ENCODE results near the gene ATP6V1B1. TPM values are rescaled to one million over a fixed set of nuclear protein-coding genes. Genes with fewer than 3 reads are reported as not detected.
A peak's percentile ranks its signal among the peaks of the same experiment; 100 is the strongest.

ATP6V1B1 gene
- total RNA-seq, 1 donor from 2014 or later, result 2.4 TPM

DNA sequence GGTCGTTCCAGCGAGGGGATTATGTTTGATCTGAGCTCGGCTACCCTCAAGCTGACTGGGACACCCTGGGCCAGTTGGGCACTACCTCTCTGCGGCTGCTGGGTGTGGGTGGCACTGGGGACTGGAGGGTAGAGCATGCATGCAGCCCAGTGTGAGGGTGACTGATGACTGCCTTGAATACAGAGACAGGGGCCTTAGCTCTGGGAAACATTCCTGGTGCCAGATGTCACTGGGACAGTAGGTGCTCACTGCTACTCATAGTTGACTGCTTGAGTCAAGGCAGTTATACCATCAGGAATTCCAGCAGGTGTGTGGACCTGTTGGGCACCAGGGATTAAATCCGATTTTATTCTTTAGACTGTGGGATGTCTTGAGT is 33.6 kb upstream of the ATP6V1B1 start:
- ATAC-seq, result peak; percentile 6

DNA sequence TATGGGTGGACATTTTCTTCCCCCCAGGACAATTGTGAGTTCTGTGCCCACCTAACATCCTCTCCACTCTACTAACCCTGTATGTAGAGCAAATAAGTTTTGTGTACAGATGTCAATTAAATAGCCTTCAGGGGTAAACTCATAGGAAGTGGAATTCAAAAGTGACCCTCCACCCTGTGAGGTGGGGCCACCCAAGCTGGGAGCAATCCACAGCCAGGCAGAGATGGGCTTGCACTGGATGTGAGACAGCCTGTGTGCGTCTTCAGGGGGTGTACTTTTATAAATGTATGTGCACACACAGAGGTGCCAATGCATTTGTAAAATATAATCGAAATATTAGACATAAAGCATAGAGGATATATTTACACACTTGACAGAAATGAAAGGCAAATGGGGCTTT is 33.1 kb upstream of the ATP6V1B1 start:
- ATAC-seq, result no peak

DNA sequence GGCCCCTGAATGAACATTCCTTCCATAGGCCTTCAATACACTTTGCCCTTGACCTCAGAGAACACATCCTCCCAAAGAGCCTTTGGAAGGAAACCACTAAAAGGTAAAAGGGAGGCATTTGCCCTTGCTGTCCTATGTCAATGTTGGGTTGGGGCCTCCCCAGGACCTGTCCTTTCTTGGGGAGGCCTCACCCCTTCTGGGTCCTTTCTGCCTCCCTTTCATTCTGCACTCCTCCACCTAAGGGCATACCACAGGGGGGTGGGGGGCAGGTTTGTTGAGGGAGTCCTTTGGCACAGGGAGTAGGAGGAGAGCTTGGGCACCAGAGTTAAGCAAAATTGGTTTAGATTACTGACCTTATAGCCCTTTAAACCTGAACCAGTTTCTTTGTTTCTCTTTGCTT is 32.5 kb upstream of the ATP6V1B1 start:
- no peak for ATAC-seq

DNA sequence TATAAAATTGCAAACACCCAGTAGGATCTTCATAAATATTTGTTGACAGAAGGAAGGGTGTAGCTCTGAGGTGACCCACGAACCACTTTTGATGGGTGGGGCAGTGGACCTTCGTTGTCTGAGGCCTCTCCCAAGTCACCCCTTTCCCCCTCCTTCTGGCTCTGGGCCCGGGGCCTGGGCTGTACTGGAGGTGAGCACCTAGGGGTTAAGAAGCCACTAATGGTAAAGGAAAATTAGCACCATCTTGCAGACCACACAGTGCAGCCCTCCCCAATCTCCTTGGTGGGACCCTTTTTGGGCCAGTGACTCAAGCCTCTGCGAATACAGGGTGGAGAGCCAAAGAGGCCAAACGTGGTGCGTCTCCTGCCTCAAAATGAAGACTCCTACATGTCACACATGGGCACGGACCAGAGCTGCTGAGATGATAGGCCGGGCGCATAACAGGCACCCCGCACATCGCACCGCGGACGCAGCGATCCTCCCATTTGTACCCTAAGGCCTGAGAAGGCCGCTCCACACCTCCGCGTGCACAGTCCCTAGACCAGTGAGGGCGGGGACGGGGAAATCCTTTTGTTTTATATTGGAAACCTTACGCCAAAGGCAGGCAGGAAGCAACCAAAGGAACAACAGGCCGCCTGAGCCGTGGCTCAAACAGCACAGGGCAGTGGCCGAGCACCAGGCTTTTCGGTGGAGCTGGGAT is 31.9 kb upstream of the ATP6V1B1 start:
- no peak for ATAC-seq

DNA sequence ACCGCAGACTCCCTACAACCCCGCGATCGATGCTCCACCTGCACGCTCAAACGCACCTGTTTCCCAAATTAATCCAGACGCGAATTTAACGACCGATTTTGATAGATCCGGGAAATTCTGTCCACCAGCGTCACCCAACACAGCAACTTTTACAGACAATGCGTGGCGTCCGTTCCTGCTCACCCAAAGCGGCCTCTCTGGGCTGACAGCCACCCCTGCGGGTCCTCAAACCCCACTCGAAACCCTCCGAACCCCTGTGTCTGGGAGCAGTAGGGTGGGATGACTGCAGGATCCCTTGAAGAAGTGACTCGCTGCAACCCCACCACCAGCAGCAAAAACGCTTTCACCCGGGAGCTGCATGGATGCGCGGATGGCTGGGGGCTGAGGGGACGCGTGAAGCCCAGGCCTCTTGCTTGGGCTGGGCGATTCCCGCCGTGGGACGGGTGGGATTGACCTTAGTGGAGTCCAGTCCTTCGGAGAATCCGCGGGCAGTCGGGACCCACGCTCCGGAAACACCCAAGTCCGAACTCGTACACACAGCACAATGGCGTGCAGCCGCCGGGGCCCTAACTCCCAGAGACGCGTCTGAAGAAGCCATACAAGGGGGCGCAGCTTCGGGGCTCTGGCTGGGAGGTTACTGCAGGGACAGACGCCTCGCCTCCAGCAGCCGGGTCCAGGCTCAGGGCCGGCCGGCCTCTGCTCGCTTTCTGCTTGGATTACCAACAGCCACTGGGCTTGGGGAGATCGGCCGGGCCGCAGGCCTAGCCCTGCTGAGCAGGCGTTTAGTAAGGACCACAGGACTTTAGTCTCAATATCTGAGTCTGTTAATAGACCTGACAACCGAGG is 31.1 kb upstream of the ATP6V1B1 start:
- no peak for ATAC-seq

DNA sequence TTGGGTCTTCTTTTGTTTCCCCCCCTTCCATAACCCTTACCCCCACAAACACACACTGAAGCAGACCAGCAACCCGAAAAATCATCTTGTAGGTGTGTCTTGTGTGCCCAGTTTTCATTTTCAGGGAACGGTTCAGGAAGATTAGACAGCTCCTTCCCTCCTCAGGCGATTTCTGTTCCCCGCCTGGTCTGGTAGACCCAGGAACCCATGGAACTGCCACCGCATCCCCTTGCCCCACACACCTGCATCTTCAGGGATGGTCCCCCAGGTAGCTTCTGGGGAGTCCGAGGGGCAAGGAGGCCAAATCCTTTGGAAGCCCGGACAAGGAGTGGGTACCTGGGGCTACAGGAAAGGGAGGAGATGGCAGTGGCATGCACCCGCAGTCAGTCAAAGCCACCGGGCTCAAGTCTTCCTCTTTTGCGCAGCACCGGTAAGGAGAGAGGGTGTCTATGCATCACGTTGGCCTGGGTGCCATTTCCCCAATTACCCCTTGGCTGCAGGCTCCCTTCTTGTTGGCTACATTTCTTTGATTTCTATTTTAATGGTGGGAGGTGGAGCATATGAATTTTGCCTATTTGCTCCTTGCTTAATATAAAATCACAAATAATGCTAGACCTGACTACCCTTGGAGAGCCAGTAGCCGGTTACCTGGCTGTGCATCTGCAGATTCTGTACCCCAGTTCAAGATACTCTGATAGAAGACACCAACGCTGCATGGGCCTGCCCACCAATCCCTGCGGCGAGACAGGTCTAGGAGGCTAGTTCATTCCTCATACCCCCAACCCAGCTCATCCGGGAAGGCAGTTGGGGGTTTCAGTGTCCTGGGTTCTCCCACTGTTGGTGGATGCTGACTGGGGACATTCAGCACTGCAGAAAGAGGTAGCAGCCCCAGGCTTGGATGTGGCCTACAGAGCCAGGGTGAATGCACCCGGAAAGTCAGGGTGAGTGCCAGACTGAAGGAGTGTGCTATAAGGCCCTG is 30.0 kb upstream of the ATP6V1B1 start:
- no peak for ATAC-seq

DNA sequence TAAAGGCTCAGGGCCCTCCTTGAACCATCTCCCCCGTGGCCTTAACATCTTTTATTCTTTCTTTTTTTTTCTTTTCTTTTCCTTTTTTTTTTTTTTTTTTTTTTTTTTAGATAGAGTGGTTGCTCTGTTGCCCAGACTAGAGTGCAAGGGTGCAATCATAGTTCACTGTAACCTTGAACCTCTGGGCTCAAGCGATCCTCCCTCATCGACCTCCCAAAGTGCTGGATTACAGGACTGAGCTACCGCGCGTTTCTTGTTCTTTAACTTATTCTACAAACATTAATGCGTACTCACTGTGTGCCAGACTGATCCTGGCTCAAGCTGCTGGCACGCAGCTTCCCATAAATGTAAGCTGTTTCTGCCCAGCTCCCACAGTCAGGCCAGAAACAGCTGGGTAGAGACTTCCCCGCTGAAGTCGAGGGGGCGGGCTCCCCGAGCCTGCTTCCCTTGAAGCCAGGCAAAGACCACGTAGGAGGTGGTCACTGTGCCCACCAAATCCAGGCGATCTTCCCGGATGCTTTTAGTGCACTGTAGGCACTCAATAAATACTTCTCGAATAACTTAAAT is 29.2 kb upstream of the ATP6V1B1 start:
- ATAC-seq, result no peak

DNA sequence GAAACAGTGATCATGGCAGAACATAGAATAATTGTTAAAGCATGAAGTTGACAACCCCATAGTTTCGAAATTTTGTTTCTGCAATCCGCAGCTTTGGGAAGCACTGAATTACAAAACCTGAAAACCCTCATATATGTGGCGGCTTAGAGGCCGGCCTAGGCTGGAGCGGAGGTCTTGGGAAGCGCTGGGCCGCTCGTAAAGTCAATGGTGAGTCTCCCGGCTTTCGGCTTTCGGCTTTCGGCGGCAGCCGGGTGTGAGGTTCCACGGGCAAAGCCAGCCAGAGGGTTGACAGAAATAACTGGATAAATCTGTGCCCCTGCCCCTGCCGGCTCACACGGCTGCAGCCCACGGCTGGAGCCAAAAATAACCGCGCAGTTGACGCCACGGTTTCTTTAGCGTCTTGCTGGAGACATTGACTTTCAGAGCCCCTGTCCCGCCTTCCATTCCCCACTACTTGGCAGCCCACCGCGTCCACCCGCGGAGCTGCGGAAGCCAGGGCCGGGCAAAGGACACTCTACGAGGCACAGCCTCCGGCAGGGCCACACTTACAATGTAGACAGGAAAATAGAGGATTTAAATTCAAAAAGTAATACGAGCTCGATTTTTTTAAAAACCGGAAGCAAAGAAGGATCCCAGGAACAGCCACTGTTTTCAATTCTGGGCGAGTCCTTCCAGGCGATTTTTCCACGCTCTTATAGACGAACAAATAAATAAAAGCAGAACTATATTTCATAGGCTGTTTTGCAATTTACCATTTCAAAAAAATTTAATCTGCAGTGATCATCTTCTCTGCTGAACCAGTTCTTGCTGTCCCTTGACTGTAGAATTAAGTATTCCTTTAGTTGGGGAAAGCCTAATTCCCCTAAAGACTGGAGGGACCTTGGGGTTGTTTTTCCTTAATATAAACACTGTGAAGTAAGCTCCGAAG is 28.3 kb upstream of the ATP6V1B1 start:
- ATAC-seq, result no peak

DNA sequence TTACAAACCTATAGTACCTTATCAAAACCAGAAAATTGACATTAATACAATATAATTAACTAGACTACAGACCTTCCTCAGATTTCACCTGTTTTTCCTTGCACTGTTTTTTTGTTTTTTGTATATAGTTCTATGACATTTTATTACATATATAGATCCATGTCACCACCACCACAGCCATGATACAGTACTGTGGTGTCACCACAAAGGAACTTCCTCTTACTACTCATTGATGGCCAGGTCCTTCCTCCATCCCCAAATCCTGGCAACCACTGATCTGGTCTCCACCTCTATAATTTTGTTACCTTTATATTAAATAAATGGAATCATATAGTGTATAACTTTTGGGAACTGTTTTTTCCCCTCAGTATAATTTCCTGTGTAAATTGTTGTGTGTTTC is 19.4 kb upstream of the ATP6V1B1 start:
- ATAC-seq, result no peak

DNA sequence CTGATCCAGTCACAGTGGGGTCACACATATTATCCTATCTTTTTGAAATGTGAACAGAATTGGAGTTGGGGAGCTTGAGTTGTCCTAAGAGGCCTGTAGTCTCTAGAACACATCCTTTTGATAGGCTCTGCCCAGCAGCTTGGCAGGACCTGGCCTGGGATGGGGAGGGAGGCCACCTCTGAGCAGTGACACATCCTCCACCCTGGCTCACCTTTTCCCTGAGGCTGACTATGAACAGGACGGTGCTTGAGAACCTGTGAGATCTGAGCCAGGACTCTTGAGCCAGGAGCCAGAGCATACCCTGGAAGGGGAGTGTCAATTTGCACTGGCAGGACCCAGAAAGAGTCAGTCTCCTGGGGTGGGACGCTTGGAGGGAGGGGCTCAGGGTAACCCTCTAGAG is 17.7 kb upstream of the ATP6V1B1 start:
- no peak for ATAC-seq

DNA sequence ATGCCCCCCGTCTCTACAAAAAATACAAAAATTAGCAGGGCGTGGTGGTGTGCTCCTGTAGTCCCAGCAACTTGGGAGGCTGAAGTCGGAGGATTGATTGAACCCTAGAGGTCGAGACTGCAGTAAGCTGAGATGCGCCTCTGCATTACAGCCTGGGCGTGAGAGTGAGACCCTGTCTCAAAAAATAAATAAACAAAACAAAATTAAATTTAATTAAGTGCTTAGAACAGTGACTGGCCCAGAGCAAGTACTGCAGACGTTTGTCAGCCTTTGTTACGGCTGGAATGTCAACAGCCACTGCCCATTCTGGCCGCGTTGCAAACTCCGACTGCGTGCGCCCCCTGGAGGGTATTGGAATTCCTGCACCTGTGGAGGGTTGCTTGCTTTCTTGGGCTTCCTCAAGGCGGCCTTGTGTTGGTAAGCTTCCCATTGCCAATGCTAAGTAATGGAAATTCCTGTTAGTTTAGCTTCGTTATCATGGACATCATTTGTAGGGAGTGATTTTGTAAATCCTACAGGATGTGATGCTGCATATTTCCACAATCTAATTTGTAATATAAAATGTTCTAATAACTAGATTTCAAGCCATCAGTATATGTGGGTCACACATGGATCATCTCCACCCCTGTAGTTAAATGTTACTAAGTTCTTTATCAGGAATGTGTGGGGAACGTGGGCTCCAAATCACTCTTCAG is 15.9 kb upstream of the ATP6V1B1 start:
- peak; percentile 87 for ATAC-seq

DNA sequence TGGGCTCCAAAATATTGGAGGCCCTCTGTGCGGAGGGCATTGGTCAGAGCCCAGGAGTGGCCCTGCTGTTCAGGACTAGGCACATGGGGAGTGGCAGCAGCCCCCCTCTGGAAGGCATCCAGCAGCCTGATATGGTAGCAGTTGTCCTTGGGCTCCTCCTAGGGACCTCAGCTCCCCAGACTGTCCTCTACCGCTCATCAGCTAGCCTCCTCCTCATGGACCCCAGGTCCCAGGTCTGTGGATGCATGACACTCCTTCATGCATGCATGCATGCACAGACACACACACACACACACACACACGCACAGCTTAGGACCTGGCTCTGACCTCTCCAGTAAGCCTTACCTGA is 15.4 kb upstream of the ATP6V1B1 start:
- no peak for ATAC-seq

DNA sequence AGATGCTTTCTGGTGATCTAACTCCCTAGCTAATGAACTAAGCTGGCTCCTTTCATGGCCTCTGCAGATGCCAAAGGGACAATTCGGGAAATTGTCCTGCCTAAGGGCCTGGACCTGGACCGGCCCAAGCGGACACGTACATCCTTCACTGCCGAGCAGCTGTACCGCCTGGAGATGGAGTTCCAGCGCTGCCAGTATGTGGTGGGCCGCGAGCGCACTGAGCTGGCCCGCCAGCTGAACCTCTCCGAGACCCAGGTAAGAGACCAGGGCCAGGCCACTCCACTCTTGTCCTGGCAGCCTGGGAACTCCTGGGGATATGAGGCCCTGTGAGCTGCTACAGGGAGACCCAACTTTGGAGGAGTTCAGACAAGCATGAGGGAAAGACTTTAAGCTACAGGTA is 14.7 kb upstream of the ATP6V1B1 start:
- ATAC-seq, result no peak

DNA sequence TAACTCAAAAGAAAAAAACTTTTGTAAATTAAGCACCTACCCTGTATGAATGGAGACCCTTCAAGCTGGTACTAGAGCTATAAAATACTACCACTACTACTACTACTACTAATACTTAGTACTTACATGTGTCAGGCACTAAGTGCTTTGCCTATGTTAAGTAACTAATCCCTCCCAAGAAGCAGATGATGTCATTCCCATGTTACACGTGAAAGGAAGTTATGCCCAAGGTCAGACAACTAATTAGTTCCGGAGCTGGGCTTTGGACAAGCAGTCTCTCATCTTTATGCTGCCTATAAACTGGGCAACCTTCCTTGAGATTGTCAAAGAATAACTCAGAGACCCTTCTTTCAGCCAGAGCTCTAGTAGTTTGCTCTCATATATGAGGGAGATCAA is 13.9 kb upstream of the ATP6V1B1 start:
- no peak for ATAC-seq

DNA sequence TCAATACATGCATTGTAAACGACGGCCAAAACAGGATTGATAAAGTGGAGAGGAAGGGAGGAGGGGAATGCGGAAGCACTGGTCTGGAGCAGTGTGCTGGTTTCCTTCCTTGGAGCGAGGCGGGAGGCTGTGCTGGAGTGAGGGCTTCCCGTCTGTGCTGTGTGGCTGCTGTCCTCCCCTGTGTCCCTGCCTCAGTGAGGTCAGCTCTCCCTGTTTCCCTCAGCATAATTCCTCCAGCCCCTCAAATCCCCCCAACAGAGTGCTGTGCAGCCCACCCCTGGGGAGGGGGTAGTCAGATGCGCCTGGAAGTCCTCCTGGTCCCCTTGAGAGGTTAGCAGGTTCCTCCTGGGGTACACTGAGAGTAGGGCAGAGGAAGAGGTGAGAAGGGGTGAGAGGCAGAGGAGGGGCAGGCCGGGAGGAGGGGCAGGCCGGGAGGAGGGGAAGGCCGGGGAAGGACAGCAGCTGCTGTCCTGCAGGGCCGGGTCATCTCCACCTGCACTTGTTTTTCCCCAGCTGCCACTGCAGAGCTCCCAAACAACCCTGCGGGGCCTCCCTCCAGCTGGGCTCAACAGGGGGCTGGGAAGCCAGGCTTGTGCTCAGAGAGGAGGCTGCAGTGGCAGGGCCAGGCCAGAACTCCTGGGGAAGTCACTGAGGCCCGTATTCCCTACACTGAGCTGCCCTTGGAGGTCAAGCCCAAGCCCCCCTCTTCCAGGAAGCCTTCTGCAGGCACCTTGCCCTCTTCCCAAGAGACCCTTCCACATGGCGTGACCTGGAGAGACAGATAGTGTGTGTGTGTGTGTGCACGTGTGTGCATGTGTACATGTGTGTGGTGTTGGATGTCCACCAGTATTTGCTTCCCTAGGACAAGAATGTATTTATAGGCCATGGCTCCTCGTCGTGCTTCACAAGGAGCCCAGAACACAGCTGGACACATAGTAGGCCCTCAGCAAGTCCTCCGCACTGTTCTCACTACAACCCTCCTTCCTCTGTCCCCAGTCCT is 13.2 kb upstream of the ATP6V1B1 start:
- no peak for ATAC-seq

DNA sequence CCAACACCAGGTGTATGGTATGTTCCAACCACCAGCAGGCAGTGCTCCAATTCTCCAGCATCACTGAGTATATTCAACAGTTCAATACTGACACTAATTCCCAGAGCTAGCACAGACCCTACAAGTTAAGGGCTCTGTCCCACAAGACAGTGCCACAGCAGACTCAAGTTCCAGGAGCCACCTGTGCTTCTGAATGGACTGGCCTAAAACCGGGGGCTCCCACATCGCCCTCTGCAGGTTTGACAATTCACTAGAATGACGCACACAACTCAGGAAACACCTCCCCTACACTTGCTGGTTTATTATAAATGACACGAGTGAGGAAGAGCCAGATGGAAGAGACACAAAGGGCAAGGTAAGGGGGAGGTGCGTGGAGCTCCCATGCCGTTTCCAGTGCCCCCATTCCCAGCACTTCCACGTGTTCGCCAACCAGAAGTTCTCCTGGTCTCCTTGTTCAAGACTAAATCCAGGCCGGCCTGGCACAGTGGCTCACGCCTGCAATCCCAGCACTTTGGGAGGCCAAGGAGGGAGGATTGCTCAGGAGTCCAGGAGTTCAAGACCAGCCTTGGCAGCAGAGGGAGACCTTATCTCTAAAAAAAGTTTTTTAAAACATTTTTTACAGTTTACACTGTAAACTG is 12.2 kb upstream of the ATP6V1B1 start:
- ATAC-seq, result no peak

DNA sequence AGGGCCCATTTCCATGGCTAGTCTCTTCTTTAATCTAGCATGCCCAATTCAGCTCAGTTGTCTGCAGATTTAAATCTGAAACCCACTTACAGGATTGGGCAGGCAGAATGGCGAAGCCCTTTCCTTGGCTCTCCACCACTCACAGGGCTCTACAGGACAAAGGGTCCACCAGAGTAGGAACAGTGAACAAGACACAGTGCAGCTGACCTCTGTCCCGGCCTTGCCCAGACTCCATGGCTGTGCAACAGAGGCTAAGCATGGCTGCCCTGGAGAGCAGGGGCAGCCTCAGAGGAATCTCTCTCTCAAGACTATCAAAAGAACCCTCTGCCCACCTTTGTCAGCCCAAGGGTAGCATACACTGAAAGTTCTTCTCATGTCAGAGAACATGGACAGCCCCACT is 9.7 kb upstream of the ATP6V1B1 start:
- ATAC-seq, result no peak

DNA sequence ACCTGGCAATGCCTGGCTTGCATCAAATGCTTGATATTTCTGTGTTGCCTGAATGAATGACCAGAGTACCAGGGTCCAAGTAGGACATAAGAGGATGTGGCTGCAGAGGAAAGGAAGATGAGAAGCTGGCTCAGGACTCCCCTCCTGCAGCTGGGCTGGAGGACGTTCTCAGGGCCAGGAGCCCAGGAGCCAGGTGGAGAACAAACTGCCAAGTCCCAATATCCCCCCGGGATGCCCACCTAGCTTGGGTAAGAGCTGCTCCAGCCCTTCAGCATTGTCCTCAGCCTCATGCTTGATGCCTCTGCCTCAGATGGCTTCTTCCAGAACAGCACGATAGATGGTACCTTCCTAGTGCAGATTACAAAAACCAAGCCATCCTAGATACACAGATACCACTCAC is 8.6 kb upstream of the ATP6V1B1 start:
- no peak for ATAC-seq

DNA sequence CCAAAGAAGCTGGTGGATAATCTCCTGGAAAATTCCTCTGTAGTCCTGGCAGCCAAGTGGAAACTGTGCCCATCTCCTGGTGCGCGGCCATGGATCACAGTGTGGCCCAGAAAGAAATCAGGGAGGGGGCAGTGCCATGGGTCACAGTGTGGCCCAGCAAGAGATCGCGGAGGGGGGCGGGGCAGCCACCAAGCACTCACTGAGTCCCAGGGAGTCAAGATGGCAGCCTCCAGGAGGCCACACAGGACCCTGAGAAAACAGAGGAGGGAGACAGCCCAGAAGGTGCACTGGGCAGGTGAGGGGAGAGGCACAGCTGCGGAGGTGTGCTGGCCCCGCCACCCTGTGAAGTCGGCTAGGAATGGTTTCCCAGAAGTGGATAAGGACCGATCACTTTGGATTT is 8.1 kb upstream of the ATP6V1B1 start:
- ATAC-seq, result no peak

All from esophagus mucosa (tissue), 1 donor.